Measurements from ENCODE around the gene ITPR1.
A peak's percentile ranks its signal among the peaks of the same experiment; 100 is the strongest.

Gene ITPR1

DNA sequence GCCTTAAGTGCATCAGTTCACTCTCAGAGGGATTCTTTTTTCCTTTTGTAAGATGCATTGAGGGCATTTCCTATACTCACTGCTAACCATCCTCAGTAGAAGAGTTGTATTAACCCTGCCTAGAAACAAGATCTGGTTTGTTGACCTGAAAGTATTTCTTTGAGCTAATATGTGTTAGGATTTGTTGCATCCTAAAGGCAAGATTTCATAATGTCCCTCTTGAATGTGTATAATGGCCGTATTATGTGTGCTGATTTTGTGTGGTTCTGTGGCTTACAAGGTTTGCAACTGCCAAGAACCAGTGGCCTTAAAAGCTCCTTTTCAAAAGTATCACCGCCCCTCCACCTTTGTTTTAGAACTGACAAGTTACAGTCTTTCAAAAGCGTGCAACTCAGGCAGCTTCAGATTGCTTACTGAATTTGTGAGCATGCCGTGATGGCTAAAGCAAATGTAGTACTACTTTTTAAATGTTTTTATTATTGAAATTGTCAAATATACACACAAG is 304.1 kb downstream of the ITPR1 start:
- DNase-seq, result no peak

- DNase-seq, result no peak
These were observed 306.4 kb downstream of the ITPR1 start for GRCh38 chr3:4799266-4800256.

DNA sequence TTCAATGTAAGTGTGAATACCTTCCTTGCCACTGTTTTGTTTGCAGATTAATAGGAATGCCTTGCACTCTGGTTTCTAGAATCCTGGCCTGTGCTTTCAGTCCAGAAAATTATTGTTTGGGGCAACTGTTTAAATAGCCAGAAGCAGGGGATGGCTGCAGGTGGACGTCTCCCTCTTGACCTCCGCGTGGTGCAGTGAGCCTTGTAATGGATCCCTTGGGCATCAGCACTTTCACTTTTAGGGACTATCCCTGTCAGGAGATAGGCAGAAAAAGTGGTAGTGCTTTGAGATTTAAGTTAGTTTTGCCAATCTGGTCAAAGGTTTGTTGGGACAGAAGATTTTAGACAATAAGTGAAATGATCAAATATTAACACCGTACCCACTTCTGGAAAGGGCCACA is 307.4 kb downstream of the ITPR1 start:
- no peak for DNase-seq

DNA sequence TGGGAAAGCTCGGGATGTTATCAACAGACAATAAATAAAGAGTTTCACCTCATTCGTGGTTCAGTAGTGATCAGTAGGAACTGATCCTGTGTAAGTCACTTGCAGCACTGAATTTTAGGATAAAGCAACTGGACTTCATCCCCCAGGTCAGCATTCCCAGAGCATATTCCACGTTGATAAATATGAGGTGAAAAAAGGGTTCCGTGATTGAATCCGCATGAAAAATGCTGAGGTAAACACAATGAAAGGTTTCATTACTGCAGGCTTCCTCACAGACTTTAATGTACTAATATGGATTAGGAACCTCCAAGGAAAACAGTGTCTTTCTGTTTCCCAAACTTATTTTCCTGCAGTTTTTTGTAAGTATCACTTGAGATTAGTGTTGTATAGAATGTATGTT is 308.7 kb downstream of the ITPR1 start:
- DNase-seq, result no peak

- DNase-seq, result no peak
These were observed 309.8 kb downstream of the ITPR1 start for GRCh38 chr3:4802903-4803302.

DNA sequence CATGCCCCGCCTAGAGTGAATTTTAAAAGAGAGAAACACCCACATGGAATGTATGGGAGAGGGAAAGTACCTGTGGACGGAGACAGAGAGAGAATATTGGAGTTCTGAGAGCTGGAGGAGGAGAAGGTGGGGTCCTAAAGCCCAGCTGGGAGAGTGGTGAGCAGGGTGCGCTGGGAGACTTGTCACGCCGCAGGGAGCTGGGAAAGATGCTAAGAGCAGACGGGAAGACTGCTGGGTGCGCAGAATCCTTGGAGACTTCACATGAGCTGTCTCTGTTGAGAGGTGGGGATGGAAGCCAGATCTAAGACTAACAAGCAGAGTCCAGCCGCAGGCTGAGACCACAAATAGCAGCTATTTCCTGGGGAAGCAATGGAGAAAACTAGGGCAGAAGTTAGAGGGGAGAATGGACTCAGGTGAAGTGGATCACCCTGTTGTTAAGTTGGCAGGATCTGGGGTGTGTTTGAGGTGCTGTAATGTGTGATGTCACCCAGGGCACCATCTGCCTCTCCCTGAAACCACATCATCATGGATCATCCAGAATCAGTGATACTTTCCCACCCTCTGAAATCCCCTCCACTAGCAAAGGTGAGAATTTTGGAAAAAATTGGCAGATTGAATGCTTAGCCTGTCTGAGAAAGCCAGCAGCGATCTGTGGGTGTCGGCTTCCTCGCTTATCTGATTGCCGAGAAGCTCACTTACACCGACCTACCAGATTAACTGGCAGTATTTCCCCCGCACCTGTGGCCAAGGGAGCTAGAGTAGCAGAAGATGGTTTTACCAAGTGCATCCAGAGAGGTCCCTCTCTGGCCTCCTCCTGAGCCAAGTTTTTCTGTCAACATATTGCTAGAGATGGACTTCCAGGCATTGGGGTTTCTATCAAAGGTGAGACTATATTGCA is 311.3 kb downstream of the ITPR1 start:
- DNase-seq, result no peak

DNA sequence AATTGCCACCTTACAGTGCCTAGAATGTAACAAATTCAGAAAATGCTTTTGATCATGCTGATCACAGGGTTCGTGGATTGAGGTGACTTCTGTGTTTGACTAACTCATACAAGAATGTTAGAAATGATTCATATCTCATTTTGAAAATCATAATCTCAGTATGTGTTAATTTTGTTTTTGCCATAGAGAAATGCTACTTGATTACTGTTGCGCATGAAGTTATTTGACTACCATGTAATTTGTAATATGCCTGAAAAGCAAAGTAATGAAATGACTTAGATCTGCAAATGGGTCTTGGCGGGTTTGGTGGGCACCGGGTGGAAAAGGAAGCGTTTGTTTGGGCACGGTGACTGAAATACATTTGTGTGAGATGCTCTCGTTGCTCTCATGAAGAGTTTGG is 312.5 kb downstream of the ITPR1 start:
- peak; percentile 49 for DNase-seq

DNA sequence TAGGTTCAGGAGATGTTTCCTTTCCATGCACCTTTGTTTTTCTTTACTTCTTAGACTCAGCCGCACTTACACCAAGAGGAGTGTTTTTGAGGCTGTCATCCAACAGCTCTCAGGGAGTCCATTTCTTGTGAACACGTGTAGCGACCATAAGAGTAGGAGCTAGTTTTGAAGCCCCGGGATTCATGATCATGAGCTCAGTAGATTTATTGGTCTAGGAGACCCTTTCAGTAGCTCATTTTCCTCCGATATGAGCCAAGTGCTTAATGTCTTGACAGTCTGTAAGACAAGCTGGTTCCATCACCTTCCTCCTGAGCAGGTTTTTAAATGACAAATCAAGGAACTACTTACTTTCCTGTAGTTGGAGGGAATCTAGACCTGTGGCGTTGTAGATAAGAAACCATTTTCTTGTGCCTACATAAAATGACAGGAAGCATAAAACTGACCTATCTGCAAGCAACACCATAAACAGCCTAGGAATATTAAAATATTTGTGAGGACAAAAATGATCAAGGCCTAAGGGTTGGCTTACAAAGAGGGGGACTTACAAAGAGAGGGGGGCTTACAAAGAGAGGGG is 313.5 kb downstream of the ITPR1 start:
- DNase-seq, result no peak

- DNase-seq, result no peak
These were observed 314.5 kb downstream of the ITPR1 start for GRCh38 chr3:4807381-4808280.

DNA sequence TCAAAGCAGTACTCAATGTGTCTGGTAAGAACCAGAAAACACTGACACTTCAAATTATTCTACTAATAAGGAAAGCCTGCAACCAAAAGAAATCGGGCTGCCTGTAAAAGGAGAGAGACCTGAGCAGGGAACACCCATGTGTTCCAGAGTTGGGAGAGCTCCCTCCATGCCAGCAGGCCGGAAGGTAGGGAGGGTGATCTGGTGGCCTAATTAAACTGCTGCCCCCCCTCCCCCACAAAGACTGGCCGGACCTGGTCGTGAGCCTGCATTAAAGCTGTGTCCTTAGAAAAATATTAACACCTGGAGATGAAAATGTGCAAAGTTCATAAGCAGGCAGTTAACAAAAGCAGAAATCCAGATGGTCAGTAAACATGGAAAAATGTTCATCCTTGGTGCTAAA is 315.5 kb downstream of the ITPR1 start:
- no peak for DNase-seq

- DNase-seq, result no peak
These were observed 316.8 kb downstream of the ITPR1 start for GRCh38 chr3:4809922-4810321.

GRCh38 chr3:4812591-4812990 is 319.4 kb downstream of the ITPR1 start:
- DNase-seq, result no peak

- no peak for DNase-seq
These were observed 320.8 kb downstream of the ITPR1 start for GRCh38 chr3:4813909-4814304.

DNA sequence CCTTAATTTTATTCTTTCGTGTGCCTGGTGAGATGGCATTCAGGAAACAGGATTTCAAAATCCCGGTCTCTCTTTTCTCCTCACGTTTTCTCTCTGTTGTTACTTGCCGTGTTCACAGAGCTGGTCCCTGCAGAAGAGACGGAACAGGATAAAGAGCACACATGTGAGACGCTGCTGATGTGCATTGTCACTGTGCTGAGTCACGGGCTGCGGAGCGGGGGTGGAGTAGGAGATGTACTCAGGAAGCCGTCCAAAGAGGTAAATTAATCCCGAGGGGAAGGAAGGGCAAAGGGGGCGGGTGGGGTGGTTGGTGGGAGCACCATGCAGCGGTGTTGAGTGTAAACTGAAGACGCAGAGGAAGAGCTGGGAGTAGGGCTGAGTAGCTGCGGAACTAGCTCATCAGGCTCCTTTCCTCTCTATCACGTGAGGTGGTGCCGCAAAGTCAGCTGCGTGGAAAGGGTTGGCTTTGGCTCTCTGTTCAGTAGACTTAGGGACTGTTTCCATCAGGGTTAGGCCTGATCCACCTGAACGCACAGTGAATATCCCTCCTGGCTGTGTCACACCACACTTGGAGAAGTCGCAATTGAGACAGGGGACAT is 321.3 kb downstream of the ITPR1 start:
- no peak for DNase-seq

DNA sequence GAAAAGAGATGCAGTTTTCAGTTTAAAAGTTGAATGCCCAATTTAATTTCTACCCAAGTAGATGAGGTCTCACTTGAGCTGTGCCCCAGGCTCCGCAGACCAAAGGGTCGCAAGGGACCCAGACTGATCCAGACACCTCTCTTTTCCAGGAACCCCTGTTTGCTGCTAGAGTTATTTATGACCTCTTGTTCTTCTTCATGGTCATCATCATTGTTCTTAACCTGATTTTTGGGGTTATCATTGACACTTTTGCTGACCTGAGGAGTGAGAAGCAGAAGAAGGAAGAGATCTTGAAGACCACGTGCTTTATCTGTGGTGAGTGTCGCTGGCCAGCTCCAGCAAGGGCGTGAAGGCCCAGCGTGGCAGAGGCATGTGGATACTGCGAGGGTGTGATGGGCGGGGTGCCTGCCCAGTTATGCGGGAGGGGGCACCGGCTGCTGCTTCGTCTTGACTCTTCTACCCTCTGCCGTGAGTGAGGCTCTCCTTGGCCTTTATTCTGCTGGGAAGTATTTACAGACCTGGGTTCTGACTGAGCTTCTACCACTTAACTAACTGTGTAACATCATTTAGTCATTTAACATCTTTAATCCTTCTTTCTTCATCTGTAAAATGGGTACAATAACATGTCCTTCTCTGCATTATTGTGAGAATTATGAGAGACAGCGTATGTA is 321.9 kb downstream of the ITPR1 start:
- DNase-seq, result no peak

GRCh38 chr3:4816306-4816705 is 323.2 kb downstream of the ITPR1 start:
- DNase-seq, result no peak

DNA sequence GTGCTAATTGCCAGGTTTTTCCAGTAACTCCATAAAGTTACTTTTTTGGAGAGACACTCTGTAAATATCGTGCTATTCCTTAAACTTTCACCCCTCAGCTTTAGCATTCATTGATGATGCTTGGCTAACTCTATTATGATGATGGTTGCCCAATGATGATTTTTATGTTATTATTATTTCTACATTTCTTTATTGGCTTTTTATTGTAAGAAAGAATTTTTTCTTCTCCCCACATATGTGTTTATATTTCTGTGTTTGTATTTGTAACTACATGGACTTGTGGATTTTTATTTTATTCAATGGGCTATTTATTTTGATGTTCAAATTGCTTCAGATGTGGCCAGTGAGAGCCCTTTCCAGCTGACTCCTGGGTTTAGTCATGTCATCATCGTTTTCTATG is 323.6 kb downstream of the ITPR1 start:
- DNase-seq, result no peak

GRCh38 chr3:4817128-4817527 is 324.0 kb downstream of the ITPR1 start:
- DNase-seq, result no peak

DNA sequence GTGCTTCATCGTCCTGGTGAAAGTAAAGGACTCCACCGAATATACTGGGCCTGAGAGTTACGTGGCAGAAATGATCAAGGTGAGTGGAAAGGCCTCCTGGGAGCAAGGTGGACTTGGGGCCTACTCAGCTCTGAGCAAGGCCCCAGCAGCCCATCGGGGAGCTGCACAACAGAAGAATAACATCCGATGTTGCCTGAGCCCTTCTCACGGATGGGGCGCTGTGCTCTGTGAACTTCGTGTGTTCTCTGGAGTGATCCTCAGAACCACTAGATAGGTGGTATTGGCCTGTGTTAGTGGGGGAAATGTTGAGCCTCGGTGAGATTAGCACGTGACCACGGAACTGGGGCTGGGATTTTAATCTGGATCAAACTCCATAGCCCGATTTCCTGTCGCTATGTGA is 325.0 kb downstream of the ITPR1 start:
- no peak for DNase-seq

GRCh38 chr3:4818986-4819693 is 326.0 kb downstream of the ITPR1 start:
- no peak for DNase-seq

All from stimulated activated CD4-positive, alpha-beta T cell treated with anti-CD3 and anti-CD28 coated beads, Interleukin-1b, Interleukin-23, amount 100 ng/mL, for 48 hours (primary cell).